ENCODE results near the gene RGR.

DNA sequence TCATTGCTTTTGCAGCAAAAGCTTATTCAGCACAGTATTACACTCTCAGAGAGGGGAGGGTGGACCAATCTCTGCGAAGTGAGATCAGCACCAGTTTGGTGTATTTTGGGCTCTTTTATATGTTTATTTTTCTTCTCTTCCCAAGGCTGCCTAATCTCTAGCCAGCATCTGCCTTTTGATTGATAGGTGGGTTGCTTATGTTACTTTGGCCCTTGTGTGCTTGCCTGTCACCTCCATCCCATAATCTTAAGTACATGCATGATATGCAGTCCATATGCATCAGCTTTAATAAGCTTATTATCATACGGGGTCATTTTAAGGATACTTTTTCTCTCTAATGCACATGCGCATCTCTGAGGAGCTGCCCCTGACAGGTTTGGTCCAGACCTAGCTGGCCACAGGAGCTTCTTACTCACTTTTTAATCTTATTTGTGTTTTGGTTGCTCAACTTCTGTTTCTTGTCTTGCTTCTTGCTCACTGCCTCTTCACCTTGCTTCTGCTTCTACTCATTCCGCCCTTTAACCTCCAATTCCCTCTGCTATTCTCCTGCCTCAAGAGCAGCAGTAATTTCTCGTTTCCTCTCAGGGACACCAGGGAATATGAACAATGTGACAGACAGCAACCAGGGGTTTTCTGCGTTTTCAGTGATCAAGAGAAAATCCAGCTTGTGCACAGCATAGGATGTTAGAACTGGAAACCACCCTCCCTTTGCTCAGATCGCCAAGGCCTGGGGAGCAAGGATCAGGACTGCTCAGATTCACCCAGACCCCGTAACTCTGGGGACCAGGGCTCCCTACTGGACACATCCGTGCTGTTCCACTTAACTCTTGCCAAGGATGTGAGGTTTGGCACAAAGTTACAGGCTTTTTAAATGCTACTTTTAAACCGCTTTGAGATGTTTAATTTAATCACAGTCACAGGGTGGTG, 10.0 kb downstream of the RGR start:
- TF ChIP-seq POLR2A (IDR thresholded peaks at IDR 0.05; ENCODE audit: low read depth): no peak
- TF ChIP-seq, protein P1, sequence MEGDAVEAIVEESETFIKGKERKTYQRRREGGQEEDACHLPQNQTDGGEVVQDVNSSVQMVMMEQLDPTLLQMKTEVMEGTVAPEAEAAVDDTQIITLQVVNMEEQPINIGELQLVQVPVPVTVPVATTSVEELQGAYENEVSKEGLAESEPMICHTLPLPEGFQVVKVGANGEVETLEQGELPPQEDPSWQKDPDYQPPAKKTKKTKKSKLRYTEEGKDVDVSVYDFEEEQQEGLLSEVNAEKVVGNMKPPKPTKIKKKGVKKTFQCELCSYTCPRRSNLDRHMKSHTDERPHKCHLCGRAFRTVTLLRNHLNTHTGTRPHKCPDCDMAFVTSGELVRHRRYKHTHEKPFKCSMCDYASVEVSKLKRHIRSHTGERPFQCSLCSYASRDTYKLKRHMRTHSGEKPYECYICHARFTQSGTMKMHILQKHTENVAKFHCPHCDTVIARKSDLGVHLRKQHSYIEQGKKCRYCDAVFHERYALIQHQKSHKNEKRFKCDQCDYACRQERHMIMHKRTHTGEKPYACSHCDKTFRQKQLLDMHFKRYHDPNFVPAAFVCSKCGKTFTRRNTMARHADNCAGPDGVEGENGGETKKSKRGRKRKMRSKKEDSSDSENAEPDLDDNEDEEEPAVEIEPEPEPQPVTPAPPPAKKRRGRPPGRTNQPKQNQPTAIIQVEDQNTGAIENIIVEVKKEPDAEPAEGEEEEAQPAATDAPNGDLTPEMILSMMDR (IDR thresholded peaks at IDR 0.05): no peak
- TF ChIP-seq POLR2AphosphoS5 (IDR thresholded peaks at IDR 0.05): no peak
- no peak for TF ChIP-seq EP300 (IDR thresholded peaks at IDR 0.05)

Measured in esophagus muscularis mucosa (tissue), 4 donors.